Neural cell (in vitro differentiated cells): ENCODE measurements around the gene DDN. TPM values are rescaled to one million over a fixed set of nuclear protein-coding genes. Genes with fewer than 3 reads are reported as not detected.

ENCODE experiments used
- H2AFZ ChIP-seq: fragments of 200-600, 300-800 bp; sonication (generic), shearing (Covaris generic); 2 replicates; pipeline ENCODE4 v1.6.0; 2014; ENCODE audit warnings: low read depth, mild to moderate bottlenecking, antibody characterized with exemption, low read length, moderate library complexity
- H3F3A ChIP-seq: fragments of 200-600 bp; shearing (Covaris generic); 2 replicates; pipeline ENCODE4 v1.6.1; 2016; ENCODE audit warnings: mild to moderate bottlenecking, moderate library complexity, mixed read lengths, antibody characterized with exemption, low read length; ENCODE audit not compliant: insufficient read depth, poor library complexity, severe bottlenecking
- H3K27ac ChIP-seq: fragments of 200-600, 300-800 bp; sonication (generic), shearing (Covaris generic); 2 replicates; pipeline ENCODE4 v1.5.1; 2014; ENCODE audit warnings: mild to moderate bottlenecking, low read length, moderate library complexity
- H3K27me3 ChIP-seq: fragments of 300-800, 200-600 bp; sonication (generic), shearing (Covaris generic); 2 replicates; pipeline ENCODE4 v1.6.0; 2014; ENCODE audit warnings: mild to moderate bottlenecking, low read depth, low read length, moderate library complexity; ENCODE audit not compliant: insufficient read depth
- H3K36me3 ChIP-seq: fragments of 300-800, 200-600 bp; sonication (generic), shearing (Covaris generic); 2 replicates; pipeline ENCODE4 v1.5.1; 2014; ENCODE audit warnings: mild to moderate bottlenecking, antibody characterized with exemption, low read length, moderate library complexity; ENCODE audit not compliant: insufficient read depth
- H3K4me2 ChIP-seq: fragments of 300-800, 200-600 bp; sonication (generic), shearing (Covaris generic); 2 replicates; pipeline ENCODE4 v1.6.0; 2014; ENCODE audit warnings: mild to moderate bottlenecking, low read length
- H3K4me3 ChIP-seq: fragments of 300-800, 200-600 bp; sonication (generic), shearing (Covaris generic); 2 replicates; pipeline ENCODE4 v1.5.1; 2014; ENCODE audit warnings: mild to moderate bottlenecking, low read length, moderate library complexity
- H3K79me2 ChIP-seq: fragments of 200-600 bp; shearing (Covaris generic); replicated peaks from 2 replicates; pipeline ENCODE4 v1.6.0; 2014; ENCODE audit warnings: mild to moderate bottlenecking, low read length, moderate library complexity; ENCODE audit not compliant: insufficient read depth
- H3K9ac ChIP-seq: fragments of 300-800, 200-600 bp; sonication (generic), shearing (Covaris generic); 2 replicates; pipeline ENCODE4 v1.6.1; 2016; ENCODE audit warnings: mild to moderate bottlenecking, low read length, mixed read lengths
- H3K9me2 ChIP-seq: fragments of 200-600 bp; shearing (Covaris generic); 2 replicates; pipeline ENCODE4 v1.6.1; 2016; ENCODE audit warnings: mild to moderate bottlenecking, low read length, mixed read lengths; ENCODE audit not compliant: insufficient read depth
- H3K9me3 ChIP-seq: fragments of 200-600, 300-800 bp; sonication (generic), shearing (Covaris generic); 2 replicates; pipeline ENCODE4 v1.6.1; 2016; ENCODE audit warnings: mild to moderate bottlenecking, mixed run types, low read length, moderate library complexity, mixed read lengths
- H4K20me1 ChIP-seq: fragments of 200-600 bp; shearing (Covaris generic); 2 replicates; pipeline ENCODE4 v1.6.1; 2016; ENCODE audit warnings: mild to moderate bottlenecking, mixed run types; ENCODE audit not compliant: insufficient read depth
- EZH2 ChIP-seq: fragments of 200-600, 300-800 bp; shearing (Covaris generic), sonication (generic); IDR thresholded peaks from 2 replicates; pipeline ENCODE4 v1.6.1; 2014; ENCODE audit warnings: antibody characterized with exemption, low read length, borderline replicate concordance, mild to moderate bottlenecking; ENCODE audit not compliant: insufficient read depth, poor library complexity, severe bottlenecking
- MXI1 ChIP-seq: fragments of 450-650 bp; conservative IDR thresholded peaks from 2 replicates; pipeline ENCODE4 v1.6.1; 2014; ENCODE audit warnings: antibody characterized with exemption, mild to moderate bottlenecking; ENCODE audit not compliant: poor library complexity, severe bottlenecking
- POLR2AphosphoS5 ChIP-seq: IDR thresholded peaks from 2 replicates; pipeline ENCODE4 v1.6.1; 2012
- RAD21 ChIP-seq: fragments of 450-650 bp; conservative IDR thresholded peaks from 2 replicates; pipeline ENCODE4 v1.6.1; 2014; ENCODE audit warnings: antibody characterized with exemption, mild to moderate bottlenecking, moderate library complexity
- SMC3 ChIP-seq: fragments of 450-650 bp; conservative IDR thresholded peaks from 2 replicates; pipeline ENCODE4 v1.6.1; 2014; ENCODE audit warnings: antibody characterized with exemption, mild to moderate bottlenecking, moderate library complexity; ENCODE audit not compliant: poor library complexity
- polyA plus RNA-seq: library from polyadenylated mRNA; depleted of rRNA; stranded (reverse); fragments of >200 nt; gene quantifications from 2 replicates; pipeline ENCODE4 v1.2.3, GENCODE V29; 2014
- TF ChIP-seq, protein P1 (sequence below): fragments of 450-650 bp; IDR thresholded peaks from 2 replicates; pipeline ENCODE4 v1.5.1; 2014; ENCODE audit warnings: antibody characterized with exemption, mild to moderate bottlenecking, moderate library complexity; ENCODE audit not compliant: poor library complexity, severe bottlenecking
- TF ChIP-seq, protein P2 (sequence below): IDR thresholded peaks from 2 replicates; pipeline ENCODE4 v1.6.1; 2012; ENCODE audit warnings: borderline replicate concordance

DDN gene
- polyA plus RNA-seq, 1 donor from 2014 or later, result 0.51 TPM

DNA sequence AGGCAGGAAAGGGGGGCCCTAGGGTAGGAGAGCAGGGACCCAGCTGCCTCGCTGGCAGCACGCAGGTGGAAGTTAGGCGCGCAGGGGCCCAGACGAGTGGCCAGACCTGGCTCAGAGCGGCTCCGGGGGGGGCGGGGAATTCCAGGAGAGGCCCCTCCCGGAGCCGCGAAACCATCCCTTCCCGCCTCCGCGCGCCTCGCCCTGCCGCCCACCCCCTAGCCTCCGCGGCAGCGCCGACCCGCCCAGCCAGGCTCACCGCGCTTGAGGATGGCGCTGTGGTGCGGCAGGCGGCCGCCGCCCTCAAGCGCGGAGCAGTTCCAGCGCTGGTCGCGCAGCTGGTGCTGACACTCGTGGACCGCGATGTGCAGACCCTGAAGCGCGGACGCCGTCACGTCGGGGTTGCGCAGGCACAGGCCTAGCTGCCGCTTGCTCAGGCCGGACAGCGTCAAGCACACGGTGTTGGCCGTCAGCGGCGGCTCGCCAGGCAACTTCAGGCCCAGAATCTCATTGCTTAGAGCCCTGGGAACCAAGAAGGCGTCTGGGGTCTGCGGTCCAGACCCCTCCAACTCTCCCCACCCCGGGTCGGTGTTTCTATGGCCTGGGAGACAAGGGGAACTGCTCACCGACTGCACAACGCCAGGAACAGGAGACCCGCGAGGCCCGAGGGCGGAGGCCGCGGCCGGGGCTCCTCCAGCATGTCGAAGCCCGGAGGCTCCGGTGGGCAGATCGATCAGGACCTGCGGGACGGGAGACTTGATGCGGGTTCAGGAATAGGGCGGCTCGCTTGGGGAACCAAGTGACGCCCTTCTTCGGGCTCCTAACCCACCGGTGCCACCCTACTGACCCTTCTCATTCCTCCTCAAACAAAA is 29.1 kb downstream of the DDN start:
- Histone ChIP-seq H3K27ac (no peak overlapping the region), H4K20me1 (no peaks in the 10 kb centered on the region), H3K36me3 (no peaks in the 10 kb centered on the region), H3K27me3 (peaks cover 97% of the 10 kb centered on the region), H2AFZ (no peak overlapping the region), H3F3A (no peaks in the 10 kb centered on the region), H3K4me2 (no peak overlapping the region), H3K79me2 (no peaks in the 10 kb centered on the region), H3K9me2 (no peaks in the 10 kb centered on the region), H3K9me3 (no peaks in the 10 kb centered on the region), H3K9ac (no peak overlapping the region), H3K4me3 (peak overlapping the region; percentile 59)
- TF ChIP-seq, protein P1, sequence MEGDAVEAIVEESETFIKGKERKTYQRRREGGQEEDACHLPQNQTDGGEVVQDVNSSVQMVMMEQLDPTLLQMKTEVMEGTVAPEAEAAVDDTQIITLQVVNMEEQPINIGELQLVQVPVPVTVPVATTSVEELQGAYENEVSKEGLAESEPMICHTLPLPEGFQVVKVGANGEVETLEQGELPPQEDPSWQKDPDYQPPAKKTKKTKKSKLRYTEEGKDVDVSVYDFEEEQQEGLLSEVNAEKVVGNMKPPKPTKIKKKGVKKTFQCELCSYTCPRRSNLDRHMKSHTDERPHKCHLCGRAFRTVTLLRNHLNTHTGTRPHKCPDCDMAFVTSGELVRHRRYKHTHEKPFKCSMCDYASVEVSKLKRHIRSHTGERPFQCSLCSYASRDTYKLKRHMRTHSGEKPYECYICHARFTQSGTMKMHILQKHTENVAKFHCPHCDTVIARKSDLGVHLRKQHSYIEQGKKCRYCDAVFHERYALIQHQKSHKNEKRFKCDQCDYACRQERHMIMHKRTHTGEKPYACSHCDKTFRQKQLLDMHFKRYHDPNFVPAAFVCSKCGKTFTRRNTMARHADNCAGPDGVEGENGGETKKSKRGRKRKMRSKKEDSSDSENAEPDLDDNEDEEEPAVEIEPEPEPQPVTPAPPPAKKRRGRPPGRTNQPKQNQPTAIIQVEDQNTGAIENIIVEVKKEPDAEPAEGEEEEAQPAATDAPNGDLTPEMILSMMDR, result peak; percentile 49
- TF ChIP-seq EZH2, result no peak

DNA sequence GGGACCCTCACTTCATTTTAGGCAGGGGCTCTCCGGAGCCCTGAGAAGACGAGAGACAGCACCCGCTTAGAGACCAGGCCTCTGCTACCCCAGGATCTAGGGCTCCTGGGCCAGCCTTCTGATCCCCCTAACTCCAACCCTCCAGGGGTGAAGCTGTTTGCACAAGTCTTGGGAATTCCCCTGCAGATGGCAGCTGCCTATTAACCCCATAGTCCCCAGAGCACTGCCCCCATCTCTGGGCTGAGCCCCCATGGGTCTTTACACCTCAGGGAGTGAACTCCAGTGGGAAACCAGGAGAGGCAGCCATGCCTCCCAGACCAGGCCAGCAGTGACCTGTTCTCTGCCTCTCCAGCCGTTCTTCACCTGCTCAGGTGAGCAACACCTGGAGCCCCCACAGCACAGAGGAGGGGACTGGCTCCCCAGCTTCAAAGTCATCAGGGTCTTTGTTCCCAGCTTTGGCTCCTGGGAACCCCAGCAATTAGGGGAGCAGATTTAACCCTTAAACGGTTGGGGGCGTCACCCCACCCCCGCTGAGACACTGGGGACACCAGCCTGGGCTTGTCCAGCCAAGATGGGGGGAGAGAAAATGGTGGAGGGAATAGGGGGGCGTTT is 29.9 kb downstream of the DDN start:
- Histone ChIP-seq H3K79me2 (no peaks in the 10 kb centered on the region), H3K4me3 (peak overlapping the region; percentile 59), H3K36me3 (no peaks in the 10 kb centered on the region), H3K9me2 (no peaks in the 10 kb centered on the region), H2AFZ (no peak overlapping the region), H3K27me3 (peaks cover 96% of the 10 kb centered on the region), H3K9me3 (no peaks in the 10 kb centered on the region), H3K4me2 (no peak overlapping the region), H3F3A (no peaks in the 10 kb centered on the region), H3K9ac (no peak overlapping the region), H3K27ac (no peak overlapping the region), H4K20me1 (no peaks in the 10 kb centered on the region)
- no peak for TF ChIP-seq SMC3
- TF ChIP-seq, protein P2, sequence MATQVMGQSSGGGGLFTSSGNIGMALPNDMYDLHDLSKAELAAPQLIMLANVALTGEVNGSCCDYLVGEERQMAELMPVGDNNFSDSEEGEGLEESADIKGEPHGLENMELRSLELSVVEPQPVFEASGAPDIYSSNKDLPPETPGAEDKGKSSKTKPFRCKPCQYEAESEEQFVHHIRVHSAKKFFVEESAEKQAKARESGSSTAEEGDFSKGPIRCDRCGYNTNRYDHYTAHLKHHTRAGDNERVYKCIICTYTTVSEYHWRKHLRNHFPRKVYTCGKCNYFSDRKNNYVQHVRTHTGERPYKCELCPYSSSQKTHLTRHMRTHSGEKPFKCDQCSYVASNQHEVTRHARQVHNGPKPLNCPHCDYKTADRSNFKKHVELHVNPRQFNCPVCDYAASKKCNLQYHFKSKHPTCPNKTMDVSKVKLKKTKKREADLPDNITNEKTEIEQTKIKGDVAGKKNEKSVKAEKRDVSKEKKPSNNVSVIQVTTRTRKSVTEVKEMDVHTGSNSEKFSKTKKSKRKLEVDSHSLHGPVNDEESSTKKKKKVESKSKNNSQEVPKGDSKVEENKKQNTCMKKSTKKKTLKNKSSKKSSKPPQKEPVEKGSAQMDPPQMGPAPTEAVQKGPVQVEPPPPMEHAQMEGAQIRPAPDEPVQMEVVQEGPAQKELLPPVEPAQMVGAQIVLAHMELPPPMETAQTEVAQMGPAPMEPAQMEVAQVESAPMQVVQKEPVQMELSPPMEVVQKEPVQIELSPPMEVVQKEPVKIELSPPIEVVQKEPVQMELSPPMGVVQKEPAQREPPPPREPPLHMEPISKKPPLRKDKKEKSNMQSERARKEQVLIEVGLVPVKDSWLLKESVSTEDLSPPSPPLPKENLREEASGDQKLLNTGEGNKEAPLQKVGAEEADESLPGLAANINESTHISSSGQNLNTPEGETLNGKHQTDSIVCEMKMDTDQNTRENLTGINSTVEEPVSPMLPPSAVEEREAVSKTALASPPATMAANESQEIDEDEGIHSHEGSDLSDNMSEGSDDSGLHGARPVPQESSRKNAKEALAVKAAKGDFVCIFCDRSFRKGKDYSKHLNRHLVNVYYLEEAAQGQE, result no peak
- no peak for TF ChIP-seq MXI1
- no peak for TF ChIP-seq POLR2AphosphoS5
- TF ChIP-seq RAD21, result no peak
